ENCODE measurements around the gene CTDP1. TPM values are rescaled to one million over a fixed set of nuclear protein-coding genes. Genes with fewer than 3 reads are reported as not detected.

CTDP1 gene
- total RNA-seq, 1 experiment from 2014 or later = 31.7 TPM

- no peaks in the 10 kb centered on the region for H3K9me2 ChIP-seq (replicated peaks; ENCODE audit: low read length)
- H3K4me2 ChIP-seq (ENCODE audit: low read length) = no peak overlapping the region
- no peak overlapping the region for H2AFZ ChIP-seq (ENCODE audit: low read length)
- DNase-seq (no peak), ATAC-seq (no peak)
- no peaks in the 10 kb centered on the region for H3K79me2 ChIP-seq (ENCODE audit: low read length)
- H3K9me3 ChIP-seq (ENCODE audit: low read length) = no peaks in the 10 kb centered on the region
- H3K27ac ChIP-seq (ENCODE audit: low read length) = no peak overlapping the region
- H3K9ac ChIP-seq (ENCODE audit: low read length) = no peak overlapping the region
- H3K36me3 ChIP-seq (ENCODE audit: low read depth, low read length) = no peaks in the 10 kb centered on the region
- no peak overlapping the region for H3K4me3 ChIP-seq (ENCODE audit: low read length)
- ChIA-PET CTCF (no interaction called here), POLR2A (ENCODE audit: unreplicated experiment) (no interaction called here)
- BruUV-seq (replicated peaks) = no TSS peak
- H3K27me3 ChIP-seq (ENCODE audit: low read length) = peaks cover 15% of the 10 kb centered on the region
- intact Hi-C loops (cut with micrococcal nuclease) = no loop called here
- TF ChIP-seq EZH2phosphoT487 (IDR thresholded peaks at IDR 0.05; ENCODE audit: borderline replicate concordance, low read length) = no peak
- TF ChIP-seq EZH2 (IDR thresholded peaks at IDR 0.05; ENCODE audit: low read length, unreplicated experiment) = no peak
- no peak for TF ChIP-seq CTCF (conservative IDR thresholded peaks at IDR 0.05; ENCODE audit: low read depth, low read length)
- no peaks in the 10 kb centered on the region for H3F3A ChIP-seq (ENCODE audit: low read length, unreplicated experiment)
- no peaks in the 10 kb centered on the region for H4K20me1 ChIP-seq (ENCODE audit: low read length)
- H3K4me1 ChIP-seq (ENCODE audit: insufficient read depth, low read length) = peaks cover 12% of the 10 kb centered on the region; the same call in 1 of the 2 replicates
These were observed 116.4 kb downstream of the CTDP1 start for GRCh38 chr18:79796016-79796415.

- no peaks in the 10 kb centered on the region for H3K79me2 ChIP-seq (ENCODE audit: low read length)
- no peak for ATAC-seq
- intact Hi-C loops (cut with micrococcal nuclease) = no loop called here
- TF ChIP-seq EZH2phosphoT487 (IDR thresholded peaks at IDR 0.05; ENCODE audit: borderline replicate concordance, low read length) (no peak), CTCF (conservative IDR thresholded peaks at IDR 0.05; ENCODE audit: low read depth, low read length) (no peak), EZH2 (IDR thresholded peaks at IDR 0.05; ENCODE audit: low read length, unreplicated experiment) (no peak)
- H4K20me1 ChIP-seq (ENCODE audit: low read length) = no peaks in the 10 kb centered on the region
- peaks cover 4% of the 10 kb centered on the region; the same call in 1 of the 2 replicates for H3K4me1 ChIP-seq (ENCODE audit: insufficient read depth, low read length)
- H3F3A ChIP-seq (ENCODE audit: low read length, unreplicated experiment) = no peaks in the 10 kb centered on the region
- no peaks in the 10 kb centered on the region for H3K9me3 ChIP-seq (ENCODE audit: low read length)
- DNase-seq = no peak
- no peaks in the 10 kb centered on the region for H3K9me2 ChIP-seq (replicated peaks; ENCODE audit: low read length)
- no peak overlapping the region for H3K27ac ChIP-seq (ENCODE audit: low read length)
- BruUV-seq (replicated peaks) = no TSS peak
- no peak overlapping the region for H2AFZ ChIP-seq (ENCODE audit: low read length)
- no peaks in the 10 kb centered on the region for H3K36me3 ChIP-seq (ENCODE audit: low read depth, low read length)
- no peak overlapping the region for H3K4me3 ChIP-seq (ENCODE audit: low read length)
- H3K4me2 ChIP-seq (ENCODE audit: low read length) = no peak overlapping the region
- H3K27me3 ChIP-seq (ENCODE audit: low read length) = peaks cover 15% of the 10 kb centered on the region
- H3K9ac ChIP-seq (ENCODE audit: low read length) = no peak overlapping the region
- POLR2A ChIA-PET (ENCODE audit: unreplicated experiment) = no interaction called here
- CTCF ChIA-PET = no interaction called here
These were observed 117.2 kb downstream of the CTDP1 start for GRCh38 chr18:79796531-79797405.
